Erythroblast (primary cell): ENCODE measurements around the gene SLC39A13.

Experiments used
- GATA1 ChIP-seq: IDR thresholded peaks from 2 replicates; pipeline ENCODE4 v1.6.1; 2011; ENCODE audit warnings: low read depth, mild to moderate bottlenecking, control low read depth, low read length, moderate library complexity
- POLR2A ChIP-seq: IDR thresholded peaks from 2 replicates; pipeline ENCODE4 v1.6.1; 2011; ENCODE audit warnings: mild to moderate bottlenecking, low read length

DNA sequence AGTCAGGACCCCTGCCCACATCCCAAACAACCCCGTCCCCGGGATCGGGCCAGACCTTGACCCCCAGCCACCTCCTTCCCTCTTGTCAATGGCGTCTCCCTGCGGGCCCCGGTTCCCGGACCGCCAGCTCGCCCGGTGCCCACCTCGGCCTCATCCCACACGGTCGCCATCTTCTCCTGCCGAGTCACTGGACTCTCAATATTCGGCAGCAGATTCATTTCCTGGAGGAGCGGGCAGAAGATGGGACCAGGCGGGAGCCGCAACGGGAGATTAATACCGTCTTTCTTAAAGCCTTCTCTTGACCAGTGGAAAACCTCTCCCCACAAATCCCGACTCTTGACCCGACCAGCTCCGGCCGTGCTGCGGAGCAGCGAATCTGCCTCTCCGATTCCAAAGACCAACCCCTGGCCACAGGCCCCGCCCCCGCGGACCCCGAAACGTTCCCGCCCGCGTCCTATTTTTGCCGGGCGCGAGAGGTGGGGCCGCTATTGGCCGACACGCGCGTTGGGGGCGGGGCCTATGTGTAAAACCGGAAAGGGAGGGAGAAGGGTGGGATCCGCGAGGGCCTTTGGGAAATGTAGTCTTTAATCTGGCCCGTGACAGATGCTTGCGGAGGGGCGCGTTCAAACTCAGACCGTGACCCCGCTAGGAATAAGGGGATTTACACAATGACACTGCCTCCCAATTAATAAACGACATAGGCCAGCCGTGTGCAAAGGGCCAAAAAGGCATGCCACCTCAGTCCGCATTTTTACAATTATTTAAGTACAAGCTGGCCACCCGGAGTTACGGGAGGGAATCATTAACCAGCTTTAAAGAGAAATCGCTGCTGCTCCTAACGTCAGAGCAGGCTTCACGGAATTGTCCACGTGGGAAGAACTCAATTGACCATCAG, 17.9 kb downstream of the SLC39A13 start, which contains the start of gene PSMC3:
- TF ChIP-seq POLR2A = peak; percentile 83
- no peak for TF ChIP-seq GATA1
